ENCODE measurements around the gene IL17RC.
"Not testable (repeated sequence)": the region's sequence is repeated elsewhere in the genome, so short reads cannot be mapped to it uniquely, and the experiment has no call there.

IL17RC gene

DNA sequence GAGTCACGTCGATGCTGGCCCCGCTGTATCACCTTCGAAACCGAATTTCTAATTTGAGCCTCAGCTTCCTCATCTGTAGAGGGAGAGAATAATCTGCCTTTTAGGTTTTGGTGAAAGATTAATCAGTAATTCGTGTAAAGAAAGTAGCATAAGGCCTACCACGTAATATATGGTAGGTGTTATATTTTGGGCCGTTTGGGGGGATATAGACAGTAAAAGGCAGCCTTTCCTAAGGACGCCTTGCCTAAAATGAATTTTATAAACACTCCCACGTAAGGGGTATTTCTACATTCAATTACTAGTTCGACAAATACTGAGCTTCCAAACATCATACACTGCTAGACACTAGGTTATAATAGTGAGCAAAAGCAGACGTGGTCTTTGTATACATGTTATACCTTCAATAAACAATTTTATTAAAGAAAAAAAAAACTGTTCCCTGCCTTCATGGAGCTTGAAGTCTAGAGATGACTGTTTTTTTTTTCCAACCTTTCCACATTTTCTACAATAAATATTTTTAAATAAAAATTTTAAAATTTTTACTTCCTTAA lies 25.8 kb upstream of the IL17RC start:
- no peak for DNase-seq (ENCODE audit: extremely low read depth in 1 of 2, low read depth in 1 of 2)

DNA sequence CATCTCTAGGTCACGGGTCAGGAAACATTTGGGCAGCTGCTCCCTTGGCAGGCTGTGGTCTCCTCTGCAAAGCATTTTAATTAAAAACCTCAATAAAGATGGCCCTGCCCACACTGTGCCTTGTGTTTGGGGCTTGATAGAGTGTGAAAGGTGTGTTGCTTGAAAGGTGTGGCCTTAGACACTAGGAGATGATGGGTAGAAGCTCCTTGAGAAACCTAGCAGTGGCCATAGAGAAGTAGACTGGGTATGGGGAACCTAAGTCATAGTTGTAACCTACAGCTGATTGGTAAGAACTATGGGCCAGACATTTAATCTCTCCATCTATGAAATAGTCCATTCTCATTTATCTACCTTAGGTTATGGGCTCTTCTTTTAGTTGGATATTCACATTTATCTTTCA lies 23.2 kb upstream of the IL17RC start:
- DNase-seq (ENCODE audit: extremely low read depth in 1 of 2, low read depth in 1 of 2), result no peak

GRCh38 chr3:9895715-9896114 lies 21.2 kb upstream of the IL17RC start:
- DNase-seq (ENCODE audit: extremely low read depth in 1 of 2, low read depth in 1 of 2), result not testable (repeated sequence)

GRCh38 chr3:9896755-9897407 lies 20.0 kb upstream of the IL17RC start:
- not testable (repeated sequence) for DNase-seq (ENCODE audit: extremely low read depth in 1 of 2, low read depth in 1 of 2)

DNA sequence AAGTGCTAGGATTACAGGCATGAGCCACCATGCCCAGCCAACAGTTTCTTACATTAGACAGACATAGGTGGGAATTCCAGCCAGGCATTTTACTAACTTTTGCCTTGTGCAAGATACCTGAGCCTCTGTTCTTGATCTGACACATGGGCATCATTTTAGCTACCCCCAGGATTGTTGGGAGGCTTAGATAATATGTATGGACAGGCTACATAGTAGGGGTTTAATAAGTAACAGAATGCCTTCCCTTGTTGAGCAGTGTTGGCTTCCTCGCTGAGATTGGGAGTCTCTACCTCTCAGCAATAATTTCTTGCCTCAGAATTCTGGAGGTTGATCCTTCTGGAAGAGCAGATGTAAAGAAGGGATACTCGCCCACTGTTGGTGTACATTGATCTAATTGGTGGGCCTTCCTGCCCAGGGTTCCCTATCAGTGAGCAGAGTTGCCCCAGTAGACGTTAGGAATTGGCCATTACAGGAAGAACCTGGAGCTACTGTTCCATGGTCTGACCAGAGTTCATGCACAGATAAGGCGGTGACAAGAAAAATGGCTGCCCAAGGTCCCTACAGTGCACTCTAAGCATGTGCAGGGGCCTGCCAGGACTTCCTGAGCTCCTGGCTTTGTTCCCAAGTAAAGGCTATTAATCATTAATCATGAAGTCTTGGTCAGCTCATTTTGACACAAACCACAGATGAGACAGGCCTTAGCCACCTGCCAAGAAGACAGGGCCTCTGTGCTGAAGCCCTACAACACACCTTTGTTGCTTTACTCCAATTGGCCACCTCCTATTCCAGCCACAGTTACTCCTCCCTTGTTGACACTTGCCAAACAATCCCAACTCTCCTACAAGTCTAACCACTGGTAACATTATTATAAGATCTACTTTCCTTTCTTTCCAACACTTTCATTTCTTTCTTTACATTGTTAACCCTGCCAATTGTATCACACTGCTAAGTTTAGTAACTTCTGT lies 19.2 kb upstream of the IL17RC start:
- DNase-seq (ENCODE audit: extremely low read depth in 1 of 2, low read depth in 1 of 2), result no peak

DNA sequence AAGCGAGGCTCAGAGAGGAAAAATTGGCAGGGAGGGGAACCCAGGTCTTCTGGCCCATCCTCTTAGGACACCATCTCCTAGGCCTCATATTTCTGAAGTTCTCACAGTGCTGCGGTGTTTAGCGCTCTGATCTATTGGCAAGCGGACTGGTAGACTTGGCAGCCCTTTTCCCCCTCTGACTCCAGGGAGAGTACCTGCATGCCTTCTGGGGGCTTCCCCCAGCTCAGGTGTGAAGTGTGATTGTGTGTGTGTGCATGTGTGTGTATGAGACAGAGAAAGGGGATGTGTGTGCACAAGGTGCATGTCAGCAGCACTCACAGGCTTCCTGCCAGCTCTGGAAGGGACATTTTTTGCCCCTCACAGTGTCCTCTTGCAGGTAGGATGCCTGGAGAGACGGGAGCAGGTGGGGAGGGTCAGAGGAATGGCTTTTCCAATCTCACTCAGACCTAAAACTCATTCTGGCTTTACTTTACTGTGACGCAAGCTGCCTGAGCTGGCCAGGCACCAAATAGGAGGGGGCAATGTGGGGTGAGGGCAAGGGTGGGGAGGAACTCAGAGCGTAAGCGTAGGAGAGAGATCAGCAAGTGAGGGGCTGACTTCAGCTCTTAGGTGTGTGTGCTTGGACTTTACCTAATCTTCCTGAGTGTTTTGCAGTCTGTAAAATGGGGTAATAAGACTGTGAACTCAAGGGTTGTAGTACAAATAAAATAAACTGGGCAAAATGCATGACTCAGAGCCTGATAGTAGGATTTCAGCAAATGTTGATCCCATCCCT lies 18.2 kb upstream of the IL17RC start:
- DNase-seq (ENCODE audit: extremely low read depth in 1 of 2, low read depth in 1 of 2), result no peak

GRCh38 chr3:9899289-9899791 lies 17.6 kb upstream of the IL17RC start:
- DNase-seq (ENCODE audit: extremely low read depth in 1 of 2, low read depth in 1 of 2), result no peak

- DNase-seq (ENCODE audit: extremely low read depth in 1 of 2, low read depth in 1 of 2), result not testable (repeated sequence)
These were observed 15.9 kb upstream of the IL17RC start for GRCh38 chr3:9900965-9901415.

GRCh38 chr3:9901967-9902366 lies 14.9 kb upstream of the IL17RC start:
- no peak for DNase-seq (ENCODE audit: extremely low read depth in 1 of 2, low read depth in 1 of 2)

GRCh38 chr3:9902372-9903237 lies 14.3 kb upstream of the IL17RC start, which contains the start of gene IL17RE:
IL17RE (plus strand) TSS chr3:9902848; CDS start chr3:9902933, 85 bp downstream.
- no peak for DNase-seq (ENCODE audit: extremely low read depth in 1 of 2, low read depth in 1 of 2)

- DNase-seq (ENCODE audit: extremely low read depth in 1 of 2, low read depth in 1 of 2), result no peak
These were observed 13.7 kb upstream of the IL17RC start for GRCh38 chr3:9903238-9903624.

GRCh38 chr3:9903904-9904303 lies 13.0 kb upstream of the IL17RC start:
- no peak for DNase-seq (ENCODE audit: extremely low read depth in 1 of 2, low read depth in 1 of 2)

GRCh38 chr3:9906480-9906879 lies 10.4 kb upstream of the IL17RC start:
- no peak for DNase-seq (ENCODE audit: extremely low read depth in 1 of 2, low read depth in 1 of 2)

DNA sequence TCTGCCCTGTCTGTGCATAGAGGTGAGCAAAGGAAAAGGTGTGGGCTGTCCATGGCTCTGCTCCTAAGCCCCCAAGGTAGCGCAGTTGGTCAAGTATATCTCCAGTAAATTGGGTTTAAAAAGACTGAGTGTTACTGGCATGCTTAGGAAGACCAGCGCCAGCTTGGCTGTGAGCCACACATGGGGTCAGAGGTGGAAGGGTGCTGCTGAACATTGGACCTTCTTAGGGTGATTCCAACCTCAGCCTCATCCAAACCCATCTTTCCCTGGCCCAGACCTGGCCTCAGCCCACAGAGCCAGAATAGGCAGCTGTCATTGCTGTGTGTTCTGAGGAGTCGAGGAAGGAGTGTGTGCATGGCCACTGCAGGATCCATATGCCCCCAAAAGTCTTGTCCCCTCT lies 8.6 kb upstream of the IL17RC start:
- DNase-seq (ENCODE audit: extremely low read depth in 1 of 2, low read depth in 1 of 2), result no peak

- DNase-seq (ENCODE audit: extremely low read depth in 1 of 2, low read depth in 1 of 2), result no peak
These were observed 7.5 kb upstream of the IL17RC start for GRCh38 chr3:9909221-9910013.

- DNase-seq (ENCODE audit: extremely low read depth in 1 of 2, low read depth in 1 of 2), result no peak
These were observed 5.0 kb upstream of the IL17RC start for GRCh38 chr3:9911863-9912262.

DNA sequence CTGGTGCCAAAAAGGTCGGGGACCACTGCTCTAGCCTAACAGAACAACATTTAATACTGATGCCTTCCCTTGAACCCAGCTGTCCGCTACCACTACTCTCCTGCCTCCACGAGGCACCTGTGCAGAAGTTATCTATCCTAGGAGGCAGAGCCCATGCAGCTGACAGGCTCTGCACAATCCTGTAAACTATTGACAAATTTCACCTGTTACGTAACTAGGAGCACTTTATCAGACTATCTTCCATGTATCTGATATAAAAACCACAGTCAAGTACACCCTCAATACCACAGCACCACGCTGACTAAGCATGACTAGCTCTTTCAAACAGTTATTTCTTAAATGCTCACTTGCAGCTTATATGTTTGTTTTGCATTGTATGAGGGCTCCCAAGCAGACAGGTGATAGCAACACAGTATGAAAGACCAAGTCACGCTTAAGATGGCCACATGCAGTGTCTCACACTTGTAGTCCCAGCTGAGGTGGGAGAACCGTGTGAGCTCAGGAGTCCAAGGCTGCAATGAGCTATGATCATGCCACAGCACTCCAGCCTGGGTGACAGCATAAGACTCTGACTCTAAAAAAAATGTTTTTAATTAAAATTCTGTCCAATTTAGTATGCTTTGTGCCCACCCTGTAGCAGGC lies 4.5 kb upstream of the IL17RC start:
- DNase-seq (ENCODE audit: extremely low read depth in 1 of 2, low read depth in 1 of 2), result no peak

- DNase-seq (ENCODE audit: extremely low read depth in 1 of 2, low read depth in 1 of 2), result no peak
These were observed 3.3 kb upstream of the IL17RC start for GRCh38 chr3:9913601-9914000.
